KMS-11 (cell line): ENCODE results near the gene RSPH1.

Source experiments
- H2AFZ ChIP-seq: fragments of 200-600 bp; sonication (generic); 2 replicates; pipeline ENCODE4 v1.6.1; 2016; ENCODE audit warnings: antibody characterized with exemption, mixed run types, low read depth
- H3K27ac ChIP-seq: fragments of 200-600 bp; sonication (generic); 2 replicates; pipeline ENCODE4 v1.6.1; 2016; ENCODE audit warnings: mild to moderate bottlenecking, mixed run types
- H3K27me3 ChIP-seq: fragments of 200-600 bp; sonication (generic); 2 replicates; pipeline ENCODE4 v1.6.1; 2017; ENCODE audit warnings: mild to moderate bottlenecking, low read depth, mixed run types, moderate library complexity; ENCODE audit not compliant: insufficient read depth
- H3K36me3 ChIP-seq: fragments of 200-600 bp; sonication (generic); 2 replicates; pipeline ENCODE4 v1.6.1; 2017; ENCODE audit warnings: mild to moderate bottlenecking, mixed run types; ENCODE audit not compliant: insufficient read depth
- H3K4me1 ChIP-seq: fragments of 200-600 bp; sonication (generic); 2 replicates; pipeline ENCODE4 v1.6.1; 2016; ENCODE audit warnings: mild to moderate bottlenecking, low read depth, mixed run types; ENCODE audit not compliant: poor library complexity, severe bottlenecking
- H3K4me2 ChIP-seq: fragments of 200-600 bp; sonication (generic); 2 replicates; pipeline ENCODE4 v1.7.0; 2016; ENCODE audit warnings: mild to moderate bottlenecking, mixed run types
- H3K4me3 ChIP-seq: fragments of 200-600 bp; sonication (generic); IDR thresholded peaks from 2 replicates; pipeline ENCODE4 v1.6.1; 2017; ENCODE audit warnings: low read depth, low read length, mixed read lengths; ENCODE audit not compliant: insufficient read depth
- H3K79me2 ChIP-seq: fragments of 200-600 bp; sonication (generic); 2 replicates; pipeline ENCODE4 v1.6.1; 2016; ENCODE audit warnings: low read depth, mixed run types; ENCODE audit not compliant: insufficient read depth
- H3K9ac ChIP-seq: fragments of 200-600 bp; sonication (generic); 2 replicates; pipeline ENCODE4 v1.6.1; 2016; ENCODE audit warnings: mild to moderate bottlenecking, mixed run types
- H4K20me1 ChIP-seq: fragments of 200-600 bp; sonication (generic); 2 replicates; pipeline ENCODE4 v1.6.1; 2016; ENCODE audit warnings: mild to moderate bottlenecking, mixed run types; ENCODE audit not compliant: insufficient read depth
- CTCF ChIP-seq: fragments of 200-600 bp; sonication (generic); conservative IDR thresholded peaks from 2 replicates; pipeline ENCODE4 v1.6.1; 2017; ENCODE audit warnings: low read depth, mild to moderate bottlenecking, antibody characterized with exemption, low read length, moderate library complexity, mixed read lengths

The RSPH1 gene

GRCh38 chr21:42443876-42444744, 51.9 kb downstream of the RSPH1 start:
- H3K79me2 ChIP-seq, result no peaks in the 10 kb centered on the region
- H3K4me2 ChIP-seq, result no peak overlapping the region
- no peak for TF ChIP-seq CTCF
- no peak overlapping the region for H2AFZ ChIP-seq
- no peaks in the 10 kb centered on the region for H4K20me1 ChIP-seq
- H3K36me3 ChIP-seq, result no peaks in the 10 kb centered on the region
- no peak overlapping the region for H3K4me3 ChIP-seq
- no peaks in the 10 kb centered on the region for H3K4me1 ChIP-seq
- no peak overlapping the region for H3K27ac ChIP-seq
- no peak overlapping the region for H3K9ac ChIP-seq
- peaks cover 13% of the 10 kb centered on the region for H3K27me3 ChIP-seq

DNA sequence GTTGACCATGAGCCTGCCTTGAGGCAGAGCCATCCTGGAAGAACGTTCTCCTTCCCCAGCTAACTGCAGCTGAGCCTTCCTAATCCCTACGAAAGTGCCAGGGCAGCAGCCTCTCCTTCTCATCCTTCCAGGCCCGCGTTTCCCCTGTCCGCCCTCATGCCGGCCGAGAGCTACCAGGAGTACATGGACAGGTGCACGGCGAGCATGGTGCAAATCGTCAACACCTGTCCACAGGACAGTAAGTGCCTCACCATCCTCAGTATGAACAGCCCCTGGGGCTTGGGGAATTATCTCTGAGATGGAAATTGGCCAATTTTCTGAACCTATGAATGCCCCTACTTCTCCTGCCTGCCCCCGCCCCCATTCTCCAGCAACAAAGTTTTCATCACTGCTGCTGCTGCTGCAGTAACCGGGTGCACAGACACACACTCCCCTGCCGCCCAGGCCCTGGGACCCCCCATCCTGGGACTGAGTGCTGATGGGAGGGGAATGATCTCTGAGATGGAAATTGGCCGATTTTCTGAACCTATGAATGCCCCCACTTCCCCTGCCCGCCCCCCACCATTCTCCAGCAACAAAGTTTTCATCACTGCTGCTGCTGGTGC, 52.7 kb downstream of the RSPH1 start:
- no peaks in the 10 kb centered on the region for H3K36me3 ChIP-seq
- no peak overlapping the region for H3K27ac ChIP-seq
- peaks cover 13% of the 10 kb centered on the region for H3K27me3 ChIP-seq
- no peak overlapping the region for H2AFZ ChIP-seq
- no peak overlapping the region for H3K4me2 ChIP-seq
- H3K9ac ChIP-seq, result no peak overlapping the region
- no peaks in the 10 kb centered on the region for H3K79me2 ChIP-seq
- H3K4me3 ChIP-seq, result no peak overlapping the region
- TF ChIP-seq CTCF, result no peak
- no peaks in the 10 kb centered on the region for H4K20me1 ChIP-seq
- H3K4me1 ChIP-seq, result no peaks in the 10 kb centered on the region

DNA sequence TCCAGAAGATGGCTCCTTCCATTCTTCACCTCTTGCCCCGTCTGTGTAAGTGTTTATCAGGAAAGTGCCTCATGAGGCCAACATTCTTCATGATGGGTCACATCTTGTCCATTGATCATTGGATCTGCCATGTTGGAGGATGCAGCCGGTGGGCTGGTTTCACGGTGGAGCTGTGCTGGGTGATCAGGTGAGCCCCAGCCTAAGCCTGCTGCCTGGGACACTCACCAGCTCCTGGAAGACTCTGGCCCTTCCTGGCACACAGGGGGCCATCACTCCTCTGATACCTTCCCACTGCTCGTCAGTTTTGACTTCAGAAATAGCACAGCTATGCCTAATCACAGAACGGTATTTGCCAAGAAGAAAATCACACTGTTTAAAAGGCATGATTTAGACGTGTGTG, 54.1 kb downstream of the RSPH1 start:
- Histone ChIP-seq H4K20me1 (no peaks in the 10 kb centered on the region), H3K4me1 (no peaks in the 10 kb centered on the region), H3K79me2 (no peaks in the 10 kb centered on the region), H3K4me3 (no peak overlapping the region), H3K27ac (no peak overlapping the region), H3K36me3 (no peaks in the 10 kb centered on the region), H3K27me3 (peaks cover 13% of the 10 kb centered on the region), H3K4me2 (no peak overlapping the region), H3K9ac (no peak overlapping the region), H2AFZ (no peak overlapping the region)
- TF ChIP-seq CTCF, result no peak

DNA sequence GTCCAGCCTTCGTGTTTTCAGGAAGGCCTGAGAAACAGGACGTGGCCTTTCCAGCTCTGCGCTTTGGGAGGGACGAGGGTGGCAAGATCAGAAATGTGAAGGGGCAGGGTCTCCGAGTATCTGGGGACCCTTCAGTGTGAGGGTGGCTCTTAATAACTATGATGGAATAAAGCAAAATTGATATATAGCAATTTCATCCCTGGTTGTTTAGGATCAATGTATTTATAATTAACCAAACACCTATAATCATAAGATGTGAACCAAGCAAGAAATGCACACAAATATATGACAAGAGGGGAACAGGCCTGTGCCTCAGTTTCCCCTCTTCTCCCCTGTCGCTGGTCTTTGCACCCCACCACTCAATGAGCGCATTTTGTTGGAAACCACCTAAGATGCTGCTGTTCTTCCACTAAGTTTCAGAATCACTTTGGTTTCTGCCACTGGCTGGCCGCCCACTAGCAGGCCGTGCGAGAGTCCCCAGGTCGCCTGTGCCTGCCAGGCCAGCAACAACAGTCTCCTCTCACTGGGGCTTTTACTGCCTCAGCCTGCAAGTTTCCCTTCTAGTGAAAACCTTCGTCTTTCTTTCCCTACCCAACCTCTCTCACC, 55.7 kb downstream of the RSPH1 start:
- Histone ChIP-seq H3K79me2 (no peaks in the 10 kb centered on the region), H3K36me3 (no peaks in the 10 kb centered on the region), H3K4me2 (no peak overlapping the region), H3K4me1 (no peaks in the 10 kb centered on the region), H4K20me1 (no peaks in the 10 kb centered on the region), H3K9ac (no peak overlapping the region), H3K4me3 (no peak overlapping the region), H2AFZ (no peak overlapping the region), H3K27ac (no peak overlapping the region), H3K27me3 (peaks cover 21% of the 10 kb centered on the region; the same call in 1 of the 2 replicates)
- TF ChIP-seq CTCF, result no peak
